Measurements from ENCODE around the gene CCDC6. TPM values are rescaled to one million over a fixed set of nuclear protein-coding genes. Genes with fewer than 3 reads are reported as not detected.
A peak's percentile ranks its signal among the peaks of the same experiment; 100 is the strongest.
"Not testable (repeated sequence)": the region's sequence is repeated elsewhere in the genome, so short reads cannot be mapped to it uniquely, and the experiment has no call there.

The CCDC6 gene
- total RNA-seq, 1 donor from 2014 or later = 61.5 TPM

DNA sequence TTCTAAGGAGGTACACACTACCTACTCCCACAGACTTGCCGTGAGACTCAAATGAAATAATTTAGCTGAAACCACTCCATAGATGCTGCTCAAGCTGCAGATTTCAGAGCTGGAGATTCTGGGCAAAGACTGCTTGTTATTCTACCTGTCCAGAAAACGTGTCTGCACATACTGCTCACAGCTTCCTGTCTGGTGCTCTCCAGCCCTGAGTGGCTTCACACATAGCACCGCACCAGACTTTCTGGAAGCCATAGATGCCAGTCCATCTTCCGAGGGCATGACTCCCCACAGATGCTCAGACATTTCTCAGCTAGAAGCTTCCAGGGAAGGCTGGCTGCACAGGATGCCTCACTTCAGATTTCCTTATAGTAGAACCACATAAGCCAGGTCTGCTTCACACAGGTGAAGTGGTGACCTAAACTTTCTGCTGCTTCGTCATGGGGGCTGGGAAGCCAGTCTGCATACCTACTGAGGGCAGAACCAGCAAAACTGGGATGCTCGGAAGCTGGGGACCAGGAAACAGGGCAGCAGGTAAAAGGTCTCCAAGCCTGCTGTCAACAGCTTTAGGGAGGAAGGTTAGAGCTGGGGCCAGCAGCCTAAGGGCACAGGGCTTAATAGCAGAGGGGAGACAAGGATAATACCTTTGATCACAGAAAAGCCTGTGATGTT lies 18.2 kb downstream of the CCDC6 start:
- Mint-ChIP-seq H3K4me3 (ENCODE audit: low read depth) (no peak overlapping the region), H3K27ac (peak overlapping the region; percentile 34), H3K4me1 (ENCODE audit: low read depth) (peaks cover 75% of the 10 kb centered on the region), H3K27me3 (ENCODE audit: low read depth) (no peaks in the 10 kb centered on the region), H3K9me3 (no peaks in the 10 kb centered on the region), H3K36me3 (ENCODE audit: low read depth) (peaks cover 56% of the 10 kb centered on the region)
- no peak for DNase-seq (ENCODE audit: low spot score)
- intact Hi-C loops (cut with micrococcal nuclease) = loop anchor here (1.0 to 10.0 kb wide), 4 partner anchors 9 to 887 kb away; partner anchors contain the start of genes CCDC6 and CDK1

DNA sequence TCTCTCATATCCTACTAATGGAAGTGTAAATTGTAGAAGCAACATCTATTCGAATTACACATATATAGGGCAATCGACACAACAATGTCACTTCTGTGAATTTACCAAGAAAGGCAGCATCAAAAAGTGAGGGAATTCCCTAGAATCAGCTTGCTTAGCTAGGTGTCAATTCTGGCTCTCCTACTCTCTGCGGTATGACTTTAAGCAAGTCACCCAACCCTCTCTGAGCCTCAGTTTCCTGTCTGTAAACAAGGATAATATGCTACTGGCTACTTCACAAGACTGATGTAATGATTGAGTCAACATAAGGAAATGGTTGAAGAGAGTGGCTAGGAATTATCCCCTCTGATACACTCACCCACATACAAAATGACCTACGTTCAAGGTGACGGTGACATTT lies 19.4 kb downstream of the CCDC6 start:
- DNase-seq (ENCODE audit: low spot score) = no peak
- Mint-ChIP-seq H3K4me3 (ENCODE audit: low read depth) (peak overlapping the region; percentile 37), H3K4me1 (ENCODE audit: low read depth) (peaks cover 72% of the 10 kb centered on the region), H3K27me3 (ENCODE audit: low read depth) (no peaks in the 10 kb centered on the region), H3K36me3 (ENCODE audit: low read depth) (peaks cover 58% of the 10 kb centered on the region), H3K9me3 (no peaks in the 10 kb centered on the region), H3K27ac (peak overlapping the region; percentile 83)
- intact Hi-C loops (cut with micrococcal nuclease) = loop anchor here (1.0 to 10.0 kb wide), 3 partner anchors 8 to 888 kb away; partner anchors contain the start of genes CCDC6 and CDK1

DNA sequence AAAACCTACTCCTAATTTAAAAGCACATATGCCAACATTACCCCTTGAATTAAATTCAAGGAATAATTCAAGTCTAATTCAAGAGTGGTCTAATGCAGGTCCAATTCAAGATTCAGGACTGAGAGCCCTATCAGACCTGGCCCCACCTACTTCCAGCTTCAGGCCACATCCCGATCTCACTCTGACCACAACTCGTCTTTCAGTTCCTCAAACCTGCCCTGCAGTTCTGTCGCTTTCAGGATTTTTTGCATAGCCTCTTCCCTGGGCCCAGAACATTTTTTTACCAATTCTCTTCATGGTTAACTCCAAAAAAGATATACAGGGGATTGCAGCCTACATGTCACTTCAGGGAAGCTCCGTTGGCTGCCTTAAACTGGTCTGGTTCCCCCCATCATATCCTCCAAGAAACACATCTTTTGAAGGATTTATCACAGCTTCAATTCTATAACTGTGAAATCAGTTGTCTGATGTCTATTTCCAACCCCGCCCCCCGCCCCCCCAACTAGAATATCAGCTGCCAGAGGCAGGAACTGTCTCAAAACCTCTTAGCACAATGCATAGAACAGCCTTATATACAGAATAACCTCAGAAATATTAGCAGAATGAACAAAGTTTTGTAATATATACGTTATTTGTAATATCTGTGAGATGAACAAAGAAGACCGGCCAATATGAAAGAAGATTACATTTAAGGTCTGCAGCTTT lies 20.8 kb downstream of the CCDC6 start:
- H3K27ac Mint-ChIP-seq = peak overlapping the region; percentile 83
- peaks cover 75% of the 10 kb centered on the region for H3K4me1 Mint-ChIP-seq (ENCODE audit: low read depth)
- H3K36me3 Mint-ChIP-seq (ENCODE audit: low read depth) = peaks cover 59% of the 10 kb centered on the region
- DNase-seq (ENCODE audit: low spot score) = no peak
- H3K4me3 Mint-ChIP-seq (ENCODE audit: low read depth) = peak overlapping the region; percentile 40
- no peaks in the 10 kb centered on the region for H3K9me3 Mint-ChIP-seq
- no peaks in the 10 kb centered on the region for H3K27me3 Mint-ChIP-seq (ENCODE audit: low read depth)
- intact Hi-C loops (cut with micrococcal nuclease) = loop anchor here (10.0 kb wide), 1 partner anchor 889 kb away; the partner anchor contains the start of gene CDK1

DNA sequence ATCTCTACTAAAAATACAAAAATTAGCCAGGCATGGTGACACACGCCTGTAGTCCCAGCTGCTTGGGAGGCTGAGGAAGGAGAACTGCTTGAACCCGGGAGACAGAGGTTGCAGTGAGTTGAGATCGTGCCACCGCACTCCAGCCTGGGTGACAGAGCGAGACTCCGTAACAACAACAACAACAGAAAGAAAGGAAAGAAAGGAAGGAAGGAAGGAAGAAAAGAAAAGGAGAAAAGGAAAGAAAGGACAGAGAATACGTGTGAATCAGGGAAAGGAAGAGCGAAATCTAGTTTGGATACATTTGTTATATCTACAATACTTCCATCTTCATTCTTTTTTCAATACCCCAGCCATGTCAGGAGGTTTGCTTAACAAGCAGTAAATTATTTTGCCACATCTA lies 21.5 kb downstream of the CCDC6 start:
- DNase-seq (ENCODE audit: low spot score); H3K9me3 Mint-ChIP-seq; H3K27me3 Mint-ChIP-seq (ENCODE audit: low read depth): not testable (repeated sequence)
- Mint-ChIP-seq H3K4me3 (ENCODE audit: low read depth) (peak overlapping the region; percentile 28), H3K27ac (peak overlapping the region; percentile 63), H3K36me3 (ENCODE audit: low read depth) (peaks cover 56% of the 10 kb centered on the region), H3K4me1 (ENCODE audit: low read depth) (peaks cover 80% of the 10 kb centered on the region)
- intact Hi-C loops (cut with micrococcal nuclease) = loop anchor here (5.0 to 10.0 kb wide), 3 partner anchors 842 to 1603 kb away; partner anchors contain the start of gene CDK1

DNA sequence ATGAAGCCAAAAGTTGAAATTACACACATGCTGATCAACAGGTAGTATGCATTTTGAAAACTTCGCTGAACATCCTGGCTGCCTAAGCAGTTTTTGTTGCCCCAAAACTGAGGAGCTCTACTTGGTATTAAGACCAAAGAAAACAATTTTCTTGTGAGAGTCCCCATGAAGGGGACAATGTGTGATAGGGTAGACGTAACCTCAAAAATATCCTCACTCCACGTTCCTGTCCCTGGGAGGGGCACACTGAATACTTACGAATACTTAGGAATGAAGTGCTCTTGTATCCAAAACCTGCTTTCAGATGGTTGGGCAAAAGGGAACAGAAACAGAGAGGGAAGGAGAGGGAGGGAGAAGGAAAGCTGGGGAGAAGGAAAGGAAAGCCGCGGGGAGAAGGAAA lies 24.7 kb downstream of the CCDC6 start:
- peaks cover 81% of the 10 kb centered on the region for H3K4me1 Mint-ChIP-seq (ENCODE audit: low read depth)
- H3K27me3 Mint-ChIP-seq (ENCODE audit: low read depth) = no peaks in the 10 kb centered on the region
- intact Hi-C loops (cut with micrococcal nuclease) = loop anchor here (1.0 to 10.0 kb wide), 7 partner anchors 11 to 1599 kb away; partner anchors contain the start of gene CDK1
- no peak for DNase-seq (ENCODE audit: low spot score)
- no peak overlapping the region for H3K4me3 Mint-ChIP-seq (ENCODE audit: low read depth)
- peaks cover 35% of the 10 kb centered on the region for H3K36me3 Mint-ChIP-seq (ENCODE audit: low read depth)
- no peaks in the 10 kb centered on the region for H3K9me3 Mint-ChIP-seq
- peak overlapping the region; percentile 86 for H3K27ac Mint-ChIP-seq

DNA sequence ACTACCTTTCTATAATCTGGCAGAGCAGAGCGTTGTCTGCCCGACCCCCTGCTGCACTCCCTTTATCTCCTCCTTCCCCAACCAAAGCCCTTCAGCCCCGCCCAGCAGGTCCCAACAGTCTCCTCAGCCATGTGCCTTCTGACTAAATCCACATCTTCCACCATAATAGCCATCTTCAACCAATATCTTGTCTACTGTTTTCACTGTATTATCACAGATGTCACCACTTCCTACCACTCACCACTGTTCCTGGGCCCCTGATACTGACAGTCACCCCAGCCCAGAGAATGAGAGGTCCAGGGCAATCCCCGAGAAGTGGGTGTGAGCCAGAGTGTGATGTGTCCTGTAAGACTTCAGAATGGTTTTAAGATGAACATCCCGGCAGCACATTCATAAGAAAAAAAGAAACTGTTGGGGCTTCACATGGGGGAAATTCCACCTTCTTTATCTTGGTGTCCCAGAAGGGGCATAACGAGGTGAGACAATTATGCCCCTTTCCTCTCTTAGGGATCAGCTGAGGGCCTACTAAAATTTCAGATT lies 25.3 kb downstream of the CCDC6 start:
- Mint-ChIP-seq H3K27me3 (ENCODE audit: low read depth) (no peaks in the 10 kb centered on the region), H3K4me1 (ENCODE audit: low read depth) (peaks cover 75% of the 10 kb centered on the region), H3K27ac (peak overlapping the region; percentile 86), H3K9me3 (no peaks in the 10 kb centered on the region), H3K36me3 (ENCODE audit: low read depth) (peaks cover 35% of the 10 kb centered on the region), H3K4me3 (ENCODE audit: low read depth) (peak overlapping the region; percentile 68)
- intact Hi-C loops (cut with micrococcal nuclease) = loop anchor here (1.0 to 10.0 kb wide), 7 partner anchors 11 to 1599 kb away; partner anchors contain the start of gene CDK1
- DNase-seq (ENCODE audit: low spot score) = peak; percentile 46

DNA sequence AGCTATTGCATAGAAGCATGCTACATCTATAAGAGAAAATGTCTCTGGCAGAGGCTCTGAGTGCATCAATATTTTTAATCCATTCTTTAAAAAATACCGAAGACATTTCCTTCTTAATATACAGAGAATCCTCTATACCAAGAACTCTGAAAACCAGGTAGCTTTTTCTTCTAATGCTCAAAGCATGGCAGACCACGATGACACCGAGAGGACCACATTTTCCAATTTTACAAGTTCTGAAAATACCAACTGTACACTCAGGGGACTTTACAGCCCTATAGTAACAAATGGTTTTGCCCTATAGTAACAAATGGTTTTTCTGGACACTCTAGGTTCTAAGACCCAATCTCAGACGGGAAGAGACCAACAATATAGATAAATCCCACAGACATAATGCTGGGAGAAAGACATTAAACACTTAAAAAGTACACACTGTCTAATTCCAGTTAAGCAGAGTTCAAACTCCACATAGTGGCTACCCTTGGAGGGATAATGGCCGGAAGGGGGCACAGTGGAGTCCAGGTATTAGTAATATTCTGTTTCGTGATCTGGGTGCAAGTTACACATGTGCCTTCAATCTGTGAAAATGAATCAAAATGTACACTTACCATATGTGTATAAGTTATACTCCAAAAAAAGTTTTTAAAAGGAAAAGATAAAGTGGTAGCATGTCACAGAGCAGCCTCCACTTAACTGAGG lies 26.2 kb downstream of the CCDC6 start:
- Mint-ChIP-seq H3K4me3 (ENCODE audit: low read depth) (peak overlapping the region; percentile 68), H3K9me3 (no peaks in the 10 kb centered on the region), H3K27me3 (ENCODE audit: low read depth) (no peaks in the 10 kb centered on the region), H3K27ac (peak overlapping the region; percentile 86), H3K4me1 (ENCODE audit: low read depth) (peaks cover 68% of the 10 kb centered on the region), H3K36me3 (ENCODE audit: low read depth) (peaks cover 27% of the 10 kb centered on the region)
- intact Hi-C loops (cut with micrococcal nuclease) = loop anchor here (5.0 to 10.0 kb wide), 3 partner anchors 847 to 1598 kb away; partner anchors contain the start of gene CDK1
- DNase-seq (ENCODE audit: low spot score) = no peak

DNA sequence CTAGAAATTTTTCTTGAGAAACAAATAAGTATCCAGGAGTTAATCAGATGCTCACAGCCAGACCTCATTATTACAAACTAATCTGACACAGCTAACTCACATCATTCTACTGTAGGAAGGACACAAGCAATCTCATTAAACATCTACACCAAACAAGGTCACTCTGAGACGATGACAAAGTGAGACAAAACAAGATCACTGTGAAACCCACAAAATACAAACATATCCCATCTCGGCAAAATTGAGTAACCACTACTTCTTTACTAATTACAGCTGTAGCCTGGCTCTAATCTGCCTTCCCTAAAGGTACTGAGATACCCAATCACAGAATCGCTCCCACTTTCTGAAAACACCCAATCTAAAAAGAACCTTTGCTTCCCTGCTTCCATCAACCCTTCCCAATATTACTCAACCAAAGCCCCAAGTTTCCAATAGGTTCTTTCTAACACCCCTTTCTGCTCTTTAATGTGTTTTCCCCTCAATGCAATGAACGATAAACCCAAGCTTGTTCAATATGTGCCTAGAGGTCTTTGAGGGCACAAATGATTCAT lies 26.9 kb downstream of the CCDC6 start:
- H3K4me3 Mint-ChIP-seq (ENCODE audit: low read depth) = peak overlapping the region; percentile 14
- peaks cover 67% of the 10 kb centered on the region for H3K4me1 Mint-ChIP-seq (ENCODE audit: low read depth)
- H3K27me3 Mint-ChIP-seq (ENCODE audit: low read depth) = no peaks in the 10 kb centered on the region
- no peak for DNase-seq (ENCODE audit: low spot score)
- no peaks in the 10 kb centered on the region for H3K9me3 Mint-ChIP-seq
- intact Hi-C loops (cut with micrococcal nuclease) = loop anchor here (1.0 kb wide), 1 partner anchor 8 kb away; no protein-coding TSS in a partner anchor
- peak overlapping the region; percentile 86 for H3K27ac Mint-ChIP-seq
- peaks cover 26% of the 10 kb centered on the region for H3K36me3 Mint-ChIP-seq (ENCODE audit: low read depth)

DNA sequence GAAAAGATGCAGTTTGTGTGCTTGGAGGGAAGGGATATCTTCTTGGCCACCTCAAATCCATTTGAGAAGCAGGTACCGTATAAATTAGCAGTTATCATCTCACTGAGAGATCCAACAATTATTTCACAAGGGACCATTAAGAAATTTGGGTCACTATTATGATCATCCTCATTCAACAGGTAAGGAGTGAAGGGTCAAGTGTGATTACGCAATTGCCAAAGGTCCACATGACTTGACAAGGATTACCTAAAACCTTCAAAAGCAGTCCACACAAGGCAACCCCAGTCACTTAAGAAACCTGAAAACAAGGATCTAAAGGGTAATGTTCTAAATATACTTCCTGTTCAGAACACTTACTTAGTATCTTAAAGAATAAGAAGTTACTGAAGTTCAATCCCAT lies 27.4 kb downstream of the CCDC6 start:
- intact Hi-C loops (cut with micrococcal nuclease) = loop anchor here (1.0 kb wide), 1 partner anchor 8 kb away; no protein-coding TSS in a partner anchor
- Mint-ChIP-seq H3K27ac (peak overlapping the region; percentile 86), H3K27me3 (ENCODE audit: low read depth) (no peaks in the 10 kb centered on the region), H3K9me3 (no peaks in the 10 kb centered on the region), H3K4me3 (ENCODE audit: low read depth) (no peak overlapping the region), H3K36me3 (ENCODE audit: low read depth) (peaks cover 21% of the 10 kb centered on the region), H3K4me1 (ENCODE audit: low read depth) (peaks cover 67% of the 10 kb centered on the region)
- DNase-seq (ENCODE audit: low spot score) = no peak

DNA sequence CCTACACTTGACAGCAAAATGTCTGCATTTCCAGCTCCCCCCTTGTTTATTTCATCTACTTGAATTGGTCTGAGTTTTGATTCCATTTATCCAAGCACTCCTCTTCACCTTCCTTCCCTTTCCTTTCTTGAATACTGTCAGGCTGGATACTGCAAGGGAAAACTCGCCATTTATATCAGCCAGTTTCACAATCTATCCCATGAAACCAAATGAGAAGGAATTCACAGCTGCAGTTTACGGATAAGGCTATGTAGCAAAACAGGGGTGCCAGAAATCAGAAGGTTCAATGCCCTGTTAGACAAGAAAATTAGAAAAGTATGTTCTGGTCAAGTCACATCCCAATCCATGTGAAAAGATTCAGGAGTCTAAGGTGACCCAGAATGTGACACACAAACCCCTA lies 28.1 kb downstream of the CCDC6 start:
- H3K4me3 Mint-ChIP-seq (ENCODE audit: low read depth) = no peak overlapping the region
- intact Hi-C loops (cut with micrococcal nuclease) = no loop called here
- peaks cover 19% of the 10 kb centered on the region for H3K36me3 Mint-ChIP-seq (ENCODE audit: low read depth)
- peak overlapping the region; percentile 28 for H3K27ac Mint-ChIP-seq
- no peak for DNase-seq (ENCODE audit: low spot score)
- no peaks in the 10 kb centered on the region for H3K9me3 Mint-ChIP-seq
- H3K4me1 Mint-ChIP-seq (ENCODE audit: low read depth) = peaks cover 66% of the 10 kb centered on the region
- no peaks in the 10 kb centered on the region for H3K27me3 Mint-ChIP-seq (ENCODE audit: low read depth)

DNA sequence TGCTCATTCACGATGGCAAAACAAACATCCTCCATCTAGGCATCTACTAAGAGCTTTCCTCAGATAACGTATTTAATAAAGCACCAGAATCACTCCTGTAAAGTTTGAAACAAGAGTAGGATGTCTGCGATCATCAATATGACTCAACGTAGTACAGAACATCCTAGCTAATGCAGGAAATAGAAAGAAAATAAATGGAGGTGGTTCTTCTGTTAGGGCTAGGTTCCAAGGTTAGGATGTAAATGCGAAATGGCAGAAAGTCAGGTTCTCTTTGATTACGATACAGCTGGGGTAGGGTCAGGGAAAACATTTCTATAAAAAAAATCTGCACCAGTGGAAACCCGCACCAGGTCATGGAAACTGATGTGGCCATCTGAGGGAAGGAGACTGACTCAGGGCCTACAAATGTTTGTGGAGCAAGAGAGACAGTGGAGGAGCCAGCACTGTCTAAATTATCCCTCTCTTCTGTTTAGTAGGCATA lies 29.1 kb downstream of the CCDC6 start:
- H3K36me3 Mint-ChIP-seq (ENCODE audit: low read depth) = peaks cover 20% of the 10 kb centered on the region
- H3K27ac Mint-ChIP-seq = peak overlapping the region; percentile 70
- no peak overlapping the region for H3K4me3 Mint-ChIP-seq (ENCODE audit: low read depth)
- intact Hi-C loops (cut with micrococcal nuclease) = no loop called here
- H3K27me3 Mint-ChIP-seq (ENCODE audit: low read depth) = no peaks in the 10 kb centered on the region
- H3K9me3 Mint-ChIP-seq = no peaks in the 10 kb centered on the region
- no peak for DNase-seq (ENCODE audit: low spot score)
- H3K4me1 Mint-ChIP-seq (ENCODE audit: low read depth) = peaks cover 72% of the 10 kb centered on the region

DNA sequence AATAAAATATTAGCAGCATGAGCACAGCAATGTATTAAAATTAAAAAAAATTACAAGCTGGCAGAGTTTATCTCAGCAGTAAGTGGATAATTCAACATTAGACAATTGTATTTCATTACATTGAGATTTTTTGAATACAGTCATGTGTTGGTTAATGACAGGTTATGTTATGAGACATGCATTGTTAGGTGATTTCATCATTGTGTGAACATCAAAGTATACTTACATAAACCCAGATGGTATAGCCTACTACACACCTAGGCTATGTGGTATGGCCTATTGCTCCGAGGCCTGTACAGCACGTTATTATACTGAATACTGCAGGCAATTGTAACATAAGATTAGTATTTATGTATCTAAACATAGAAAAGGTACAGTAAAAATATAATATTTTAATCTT lies 29.7 kb downstream of the CCDC6 start:
- no peak overlapping the region for H3K4me3 Mint-ChIP-seq (ENCODE audit: low read depth)
- H3K4me1 Mint-ChIP-seq (ENCODE audit: low read depth) = peaks cover 74% of the 10 kb centered on the region
- H3K9me3 Mint-ChIP-seq = no peaks in the 10 kb centered on the region
- no peaks in the 10 kb centered on the region for H3K27me3 Mint-ChIP-seq (ENCODE audit: low read depth)
- no peak overlapping the region for H3K27ac Mint-ChIP-seq
- peaks cover 20% of the 10 kb centered on the region for H3K36me3 Mint-ChIP-seq (ENCODE audit: low read depth)
- DNase-seq (ENCODE audit: low spot score) = no peak
- intact Hi-C loops (cut with micrococcal nuclease) = no loop called here
